ENCODE data around the gene LSAMP.

LSAMP gene

DNA sequence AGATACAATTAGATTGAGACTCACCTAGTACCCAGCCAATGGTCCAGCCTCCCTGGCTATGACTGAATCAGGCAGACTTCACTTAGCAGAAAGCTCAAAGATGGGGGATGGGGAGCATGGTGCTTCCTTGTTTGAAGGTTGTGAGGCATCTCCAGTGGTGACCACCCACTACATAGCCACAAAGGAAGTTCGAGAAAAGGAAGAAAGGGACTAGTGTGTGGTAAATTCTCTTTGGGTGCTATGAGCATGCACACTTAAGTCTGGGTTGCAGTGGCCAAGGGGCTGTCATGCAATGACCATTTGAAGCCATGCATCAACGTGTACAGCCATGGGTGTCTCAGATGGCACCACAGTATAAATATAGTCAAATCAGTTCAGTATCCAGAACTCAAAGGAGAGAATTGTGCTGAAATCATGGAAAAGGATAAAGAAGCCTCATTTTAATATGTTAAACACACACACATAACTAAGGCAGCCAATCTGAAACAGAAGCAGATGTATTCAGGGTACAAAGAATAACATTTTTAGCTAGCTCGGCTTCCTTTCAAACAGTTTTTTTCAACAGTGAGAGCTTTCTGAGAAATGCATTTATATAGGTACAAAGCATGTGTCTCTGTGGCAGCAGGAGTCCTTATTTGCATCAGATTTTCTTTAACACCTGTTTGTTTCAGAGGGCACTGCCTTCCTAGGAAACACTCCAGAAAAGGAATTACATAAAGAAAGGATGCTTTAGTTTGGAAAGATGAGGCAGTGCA, 546.5 kb downstream of the LSAMP start:
- no peak for DNase-seq (ENCODE audit: low read depth in 2 of 2)

- no peak for DNase-seq (ENCODE audit: low read depth in 2 of 2)
Observed at GRCh38 chr3:115891006-115891636, 554.2 kb downstream of the LSAMP start.

GRCh38 chr3:115890579-115890978, 554.7 kb downstream of the LSAMP start:
- DNase-seq (ENCODE audit: low read depth in 2 of 2), result no peak

DNA sequence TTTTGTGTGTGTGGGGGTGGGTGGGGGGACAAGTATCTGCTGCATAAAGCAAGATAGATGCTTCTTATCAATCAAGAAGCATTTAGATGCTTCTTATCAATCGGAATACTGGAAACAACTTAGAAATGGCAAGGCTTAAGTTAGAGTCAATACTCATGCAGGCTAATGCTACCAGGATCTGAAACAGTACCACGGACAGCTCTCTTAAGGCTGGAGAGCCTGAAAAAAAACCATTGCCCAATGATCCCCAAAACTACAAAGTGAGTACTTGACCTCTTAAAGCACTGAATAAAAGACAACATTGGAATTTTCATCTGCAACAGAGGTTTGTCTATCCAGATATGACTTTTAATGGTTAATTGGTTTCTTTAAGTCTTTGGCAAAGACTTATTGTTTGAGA, 559.7 kb downstream of the LSAMP start:
- no peak for DNase-seq (ENCODE audit: low read depth in 2 of 2)

- DNase-seq (ENCODE audit: low read depth in 2 of 2), result no peak
Observed at GRCh38 chr3:115877615-115877899, 567.7 kb downstream of the LSAMP start.

GRCh38 chr3:115876876-115877614, 568.2 kb downstream of the LSAMP start:
- DNase-seq (ENCODE audit: low read depth in 2 of 2), result no peak

DNA sequence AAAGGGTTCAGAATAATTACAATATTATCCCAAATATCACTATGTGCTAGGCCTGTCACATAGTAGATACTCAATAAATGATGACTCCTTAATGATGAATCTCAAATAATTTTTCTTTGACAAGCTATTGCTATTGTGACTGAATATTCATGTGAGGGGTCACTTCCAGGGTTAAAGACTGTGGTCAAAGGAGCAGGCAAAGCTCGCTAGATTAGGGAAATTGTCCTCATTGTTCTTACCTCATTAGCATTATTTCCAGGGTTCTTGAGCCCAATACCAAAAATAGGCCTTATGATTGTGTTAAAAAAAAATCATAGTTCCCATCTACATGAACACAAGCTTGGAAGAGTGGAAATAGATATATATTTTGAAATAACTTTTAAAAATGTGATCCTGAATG, 569.8 kb downstream of the LSAMP start:
- no peak for DNase-seq (ENCODE audit: low read depth in 2 of 2)

GRCh38 chr3:115871735-115872134, 573.6 kb downstream of the LSAMP start:
- no peak for DNase-seq (ENCODE audit: low read depth in 2 of 2)

GRCh38 chr3:115864911-115865310, 580.4 kb downstream of the LSAMP start:
- no peak for DNase-seq (ENCODE audit: low read depth in 2 of 2)

- no peak for DNase-seq (ENCODE audit: low read depth in 2 of 2)
Observed at GRCh38 chr3:115862849-115863248, 582.4 kb downstream of the LSAMP start.

GRCh38 chr3:115862099-115862498, 583.2 kb downstream of the LSAMP start:
- no peak for DNase-seq (ENCODE audit: low read depth in 2 of 2)

DNA sequence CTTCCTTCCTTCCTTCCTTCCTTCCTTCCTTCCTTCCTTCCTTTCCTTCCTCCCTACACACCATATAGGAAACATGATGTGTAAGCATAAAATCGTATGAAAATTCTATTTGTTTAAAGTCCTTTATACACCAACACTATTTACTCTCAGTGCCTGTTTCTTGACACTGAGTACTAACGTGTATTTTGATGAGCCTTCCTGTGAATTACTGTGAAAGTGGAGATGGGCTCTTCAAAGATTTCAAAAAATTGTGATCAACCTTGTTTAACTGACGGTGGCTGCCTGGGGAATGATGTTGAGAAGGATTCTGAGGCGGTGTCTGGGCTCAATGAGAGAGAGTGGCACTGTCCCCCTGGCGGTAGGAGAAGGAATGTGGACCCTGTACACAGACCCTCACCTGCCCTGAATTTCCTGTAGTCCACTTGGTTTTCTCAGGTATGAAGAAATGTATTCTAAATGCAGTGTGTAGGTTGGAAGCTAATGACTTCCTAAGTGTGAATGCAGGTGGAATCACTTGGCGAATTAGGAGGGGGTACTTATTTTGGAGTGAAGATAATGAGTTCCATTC, 584.0 kb downstream of the LSAMP start:
- DNase-seq (ENCODE audit: low read depth in 2 of 2), result no peak

DNA sequence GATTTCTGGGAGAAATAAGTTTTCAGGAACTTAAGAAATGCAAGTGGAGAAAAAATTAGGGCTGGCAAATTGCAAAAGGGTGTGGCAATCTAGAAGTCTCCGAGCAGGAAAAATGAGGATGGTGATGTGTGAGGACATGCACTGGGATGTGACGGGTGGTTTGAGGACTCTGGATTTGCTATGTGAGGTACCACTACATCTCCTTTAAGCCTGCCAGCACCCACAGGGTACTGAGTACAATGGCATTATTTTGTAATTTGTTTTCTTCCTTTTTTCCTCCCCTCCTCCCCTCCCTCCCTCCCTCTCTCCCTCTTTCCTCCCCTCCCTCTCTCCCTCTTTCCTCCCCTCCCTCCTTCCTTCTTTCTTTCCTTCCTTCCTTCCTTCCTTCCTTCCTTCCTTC, 584.5 kb downstream of the LSAMP start:
- no peak for DNase-seq (ENCODE audit: low read depth in 2 of 2)

GRCh38 chr3:115859002-115859807, 586.1 kb downstream of the LSAMP start:
- no peak for DNase-seq (ENCODE audit: low read depth in 2 of 2)

GRCh38 chr3:115857518-115858136, 587.7 kb downstream of the LSAMP start:
- no peak for DNase-seq (ENCODE audit: low read depth in 2 of 2)

- peak in 1 of 2 experiments; percentile 5 for DNase-seq (ENCODE audit: low read depth in 2 of 2)
Observed at GRCh38 chr3:115855911-115856310, 589.4 kb downstream of the LSAMP start.

DNA sequence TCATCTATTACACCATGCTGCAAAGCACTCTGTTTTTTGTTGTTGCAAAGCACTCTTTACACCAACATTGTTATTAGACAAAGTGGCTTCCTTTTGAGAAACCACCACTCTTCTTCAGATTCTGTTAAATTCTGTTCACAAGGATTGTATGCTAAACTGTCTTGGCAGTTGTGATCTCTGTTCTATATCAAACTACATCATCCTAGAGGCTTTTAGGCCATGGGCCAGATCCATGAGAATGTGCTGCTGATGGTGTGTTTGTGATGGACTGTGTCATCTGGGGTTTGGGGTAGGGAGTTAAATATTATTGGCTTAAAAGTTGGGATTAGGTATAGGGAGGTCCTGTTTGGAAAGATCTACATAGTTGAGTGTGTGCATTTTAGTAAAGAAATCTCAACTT, 592.2 kb downstream of the LSAMP start:
- no peak for DNase-seq (ENCODE audit: low read depth in 2 of 2)

DNA sequence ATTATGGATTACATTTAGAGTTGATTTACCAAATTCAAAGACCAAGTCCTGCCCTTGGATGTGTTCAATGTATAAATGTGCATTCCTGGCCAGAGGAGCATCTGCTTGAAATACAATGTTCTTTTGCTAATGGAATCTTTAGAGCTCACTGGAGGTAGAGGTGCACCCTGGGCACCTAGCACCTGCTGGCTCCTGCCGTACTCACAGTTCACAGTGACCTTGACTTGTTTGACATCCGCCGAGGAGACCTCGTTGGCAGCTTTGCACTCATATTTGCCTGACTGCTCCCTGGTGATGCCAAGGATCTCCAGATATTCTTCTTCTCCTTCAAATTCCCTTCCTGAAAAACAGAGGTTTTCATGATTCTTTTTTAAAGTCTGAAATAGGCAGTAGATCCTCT, 593.0 kb downstream of the LSAMP start:
- DNase-seq (ENCODE audit: low read depth in 2 of 2), result no peak

DNA sequence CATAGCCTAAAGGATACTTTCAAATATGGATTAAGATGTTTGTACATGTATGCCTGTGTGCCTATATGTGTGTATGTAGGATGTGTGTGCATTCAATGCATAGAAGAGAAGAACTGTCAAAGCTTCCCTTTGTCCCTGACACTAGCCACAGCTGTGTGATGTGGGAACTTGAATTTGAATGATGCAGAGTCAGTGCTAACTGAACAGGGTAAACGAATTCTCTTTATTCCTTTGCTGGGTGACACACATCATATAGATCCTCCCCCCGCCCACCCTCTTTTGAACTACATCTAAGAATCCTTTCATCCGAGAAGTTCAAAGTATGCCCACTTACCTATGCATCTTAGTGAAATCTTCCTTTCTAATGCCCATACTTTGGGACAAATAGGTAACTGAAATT, 593.7 kb downstream of the LSAMP start:
- no peak for DNase-seq (ENCODE audit: low read depth in 2 of 2)

GRCh38 chr3:115848641-115849040, 596.6 kb downstream of the LSAMP start:
- no peak for DNase-seq (ENCODE audit: low read depth in 2 of 2)

- no peak for DNase-seq (ENCODE audit: low read depth in 2 of 2)
Observed at GRCh38 chr3:115845986-115846385, 599.3 kb downstream of the LSAMP start.
